IPS-15b (cell line): Measurements from ENCODE around the gene SORT1.
"Not testable (repeated sequence)": the region's sequence is repeated elsewhere in the genome, so short reads cannot be mapped to it uniquely, and the experiment has no call there.

Experiments
- H3K27me3 ChIP-seq: one replicate; pipeline ENCODE4 v1.6.1; 2013; ENCODE audit warnings: low read length; ENCODE audit not compliant: control insufficient read depth, insufficient read depth
- H3K36me3 ChIP-seq: one replicate; pipeline ENCODE4 v1.6.1; 2013; ENCODE audit warnings: low read length; ENCODE audit not compliant: control insufficient read depth, insufficient read depth
- H3K4me1 ChIP-seq: one replicate; pipeline ENCODE4 v1.6.1; 2013; ENCODE audit warnings: mild to moderate bottlenecking, low read length; ENCODE audit not compliant: control insufficient read depth, insufficient read depth
- H3K4me3 ChIP-seq: one replicate; pipeline ENCODE4 v1.5.1; 2013; ENCODE audit warnings: low read depth, low read length
- H3K9ac ChIP-seq: one replicate; pipeline ENCODE4 v1.6.1; 2013; ENCODE audit warnings: low read depth, mild to moderate bottlenecking, low read length
- H3K9me3 ChIP-seq: one replicate; pipeline ENCODE4 v1.6.1; 2013; ENCODE audit warnings: mild to moderate bottlenecking, low read length; ENCODE audit not compliant: control insufficient read depth, insufficient read depth

Gene SORT1

DNA sequence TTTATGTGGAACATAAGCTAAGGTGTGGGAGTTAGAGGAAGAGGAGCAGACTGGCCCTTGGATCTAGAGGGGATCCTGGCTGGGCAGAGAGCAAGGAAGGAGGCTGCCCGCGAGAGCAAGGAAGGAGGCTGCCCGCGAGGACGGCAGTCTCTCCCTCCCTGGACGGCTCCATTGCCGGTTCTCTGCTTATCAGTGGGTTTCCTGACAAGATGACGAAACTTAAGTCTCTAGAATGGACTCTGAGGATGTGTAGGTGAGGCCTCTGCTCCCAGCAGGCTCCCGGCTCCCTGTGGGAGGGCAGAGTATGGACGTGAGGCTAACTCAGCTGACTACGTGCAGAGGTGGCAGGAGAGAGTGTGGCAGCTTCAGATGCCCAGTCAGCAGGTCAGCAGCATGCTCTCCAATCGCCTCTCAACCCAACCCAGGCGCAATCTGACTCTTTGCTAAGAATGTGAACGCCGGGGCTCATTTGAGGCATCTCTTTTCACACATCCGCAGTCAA is 97.0 kb downstream of the SORT1 start:
- no peak overlapping the region for H3K9ac ChIP-seq
- no peaks in the 10 kb centered on the region for H3K4me1 ChIP-seq
- no peaks in the 10 kb centered on the region for H3K9me3 ChIP-seq
- H3K36me3 ChIP-seq: no peaks in the 10 kb centered on the region
- no peaks in the 10 kb centered on the region for H3K27me3 ChIP-seq
- no peak overlapping the region for H3K4me3 ChIP-seq

DNA sequence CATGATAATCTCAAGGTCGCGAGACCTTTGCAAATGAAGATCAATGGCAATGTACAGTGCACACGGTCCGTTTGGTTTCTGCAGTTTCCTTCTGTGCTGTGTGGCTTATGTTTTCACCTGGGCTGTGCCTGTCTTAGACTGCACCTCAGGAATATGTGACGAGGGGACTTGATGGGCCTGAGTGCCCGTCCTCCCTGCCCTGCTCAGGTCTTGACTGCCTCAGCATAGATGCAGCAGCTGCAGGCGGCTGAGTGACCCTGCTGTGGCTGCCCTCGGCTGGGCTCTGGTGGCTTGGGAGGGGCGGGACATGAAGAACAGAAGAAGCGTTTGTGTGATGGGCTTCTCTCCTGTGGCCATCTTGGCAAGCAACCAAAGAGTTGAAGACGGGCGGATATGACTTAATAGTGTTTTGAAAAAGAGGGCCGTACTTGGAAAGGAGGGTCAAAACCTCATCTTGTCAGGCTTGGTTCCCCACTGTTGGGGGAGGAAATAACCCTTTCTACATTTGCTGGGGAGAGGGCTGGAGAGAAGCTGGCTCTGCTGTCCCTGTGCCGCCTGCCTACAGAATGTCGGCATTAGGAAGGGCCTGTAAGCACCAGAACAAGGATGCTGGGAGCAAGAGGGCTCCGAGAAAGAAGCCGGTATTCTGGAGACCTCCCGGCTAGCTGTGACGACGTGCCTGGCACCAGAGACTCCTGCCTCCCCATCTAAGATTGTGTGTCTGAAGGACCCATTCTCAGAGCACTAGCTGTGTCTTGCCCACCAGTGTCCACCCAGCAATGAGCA is 98.0 kb downstream of the SORT1 start:
- Histone ChIP-seq H3K4me3 (no peak overlapping the region), H3K9ac (no peak overlapping the region), H3K36me3 (no peaks in the 10 kb centered on the region), H3K27me3 (no peaks in the 10 kb centered on the region), H3K4me1 (no peaks in the 10 kb centered on the region), H3K9me3 (no peaks in the 10 kb centered on the region)

DNA sequence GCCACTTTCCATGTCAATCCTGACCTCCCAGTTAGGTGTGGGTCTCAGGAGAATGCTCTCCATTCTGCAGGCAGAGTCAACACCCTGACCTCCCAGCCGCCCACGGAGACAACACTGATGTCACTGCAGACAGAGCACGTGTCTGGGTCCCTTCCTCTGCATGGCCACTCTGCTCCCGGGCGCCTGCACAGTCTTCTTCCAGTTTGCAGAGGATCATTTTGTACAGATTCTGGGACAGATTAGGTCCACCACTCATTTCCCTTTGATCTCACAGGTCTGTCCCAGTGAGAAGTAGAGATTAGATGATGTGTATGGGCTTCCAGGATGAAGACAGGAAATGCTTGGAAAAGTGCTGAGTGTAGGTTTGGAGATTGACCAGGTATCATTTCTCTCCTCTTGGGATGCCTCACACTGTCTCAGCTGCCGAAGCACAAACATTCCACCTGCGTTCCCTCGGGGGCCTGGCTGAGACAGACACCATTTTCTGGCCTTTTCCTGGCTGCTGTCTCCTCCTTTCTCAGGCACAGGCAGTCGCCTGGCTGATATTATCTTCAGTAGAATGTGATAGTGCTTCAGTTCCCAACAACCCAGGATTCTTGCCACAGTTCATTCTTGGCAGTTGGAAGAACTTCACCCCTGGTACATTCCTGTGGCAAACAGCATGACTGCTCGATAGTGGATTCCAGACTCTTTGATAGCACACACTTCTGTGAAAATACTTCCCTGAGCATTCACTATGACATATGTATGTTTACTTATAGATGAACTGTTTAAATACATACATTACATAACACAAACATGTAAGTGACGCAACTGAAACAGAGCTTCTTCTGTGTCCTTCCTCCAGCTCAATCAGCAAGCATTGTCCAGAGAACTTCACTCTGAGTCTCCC is 98.8 kb downstream of the SORT1 start:
- Histone ChIP-seq H3K4me3 (no peak overlapping the region), H3K9ac (no peak overlapping the region), H3K27me3 (no peaks in the 10 kb centered on the region), H3K4me1 (no peaks in the 10 kb centered on the region), H3K9me3 (no peaks in the 10 kb centered on the region), H3K36me3 (no peaks in the 10 kb centered on the region)

DNA sequence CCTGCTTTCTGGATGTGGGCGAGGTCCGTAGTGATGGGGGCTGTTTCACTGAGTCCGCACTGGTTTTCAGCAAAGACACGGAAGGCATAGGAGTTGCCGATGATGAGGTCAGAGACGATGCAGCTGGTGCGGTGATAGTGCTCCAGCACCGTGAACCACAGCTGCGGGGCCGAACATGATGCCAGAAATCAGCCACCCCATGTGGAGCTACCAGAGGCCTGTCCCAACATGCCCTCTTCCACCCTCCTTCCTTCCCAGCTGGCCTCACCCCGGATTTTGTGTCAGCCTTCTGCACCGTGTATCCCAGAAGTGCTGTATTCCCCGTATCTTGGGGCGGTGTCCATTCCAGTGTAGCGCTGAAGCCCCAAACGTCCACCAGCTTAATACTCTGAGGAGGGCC is 100.9 kb downstream of the SORT1 start:
- Histone ChIP-seq H3K27me3 (no peaks in the 10 kb centered on the region), H3K9me3 (no peaks in the 10 kb centered on the region), H3K4me1 (no peaks in the 10 kb centered on the region), H3K36me3 (no peaks in the 10 kb centered on the region), H3K9ac (no peak overlapping the region), H3K4me3 (no peak overlapping the region)

DNA sequence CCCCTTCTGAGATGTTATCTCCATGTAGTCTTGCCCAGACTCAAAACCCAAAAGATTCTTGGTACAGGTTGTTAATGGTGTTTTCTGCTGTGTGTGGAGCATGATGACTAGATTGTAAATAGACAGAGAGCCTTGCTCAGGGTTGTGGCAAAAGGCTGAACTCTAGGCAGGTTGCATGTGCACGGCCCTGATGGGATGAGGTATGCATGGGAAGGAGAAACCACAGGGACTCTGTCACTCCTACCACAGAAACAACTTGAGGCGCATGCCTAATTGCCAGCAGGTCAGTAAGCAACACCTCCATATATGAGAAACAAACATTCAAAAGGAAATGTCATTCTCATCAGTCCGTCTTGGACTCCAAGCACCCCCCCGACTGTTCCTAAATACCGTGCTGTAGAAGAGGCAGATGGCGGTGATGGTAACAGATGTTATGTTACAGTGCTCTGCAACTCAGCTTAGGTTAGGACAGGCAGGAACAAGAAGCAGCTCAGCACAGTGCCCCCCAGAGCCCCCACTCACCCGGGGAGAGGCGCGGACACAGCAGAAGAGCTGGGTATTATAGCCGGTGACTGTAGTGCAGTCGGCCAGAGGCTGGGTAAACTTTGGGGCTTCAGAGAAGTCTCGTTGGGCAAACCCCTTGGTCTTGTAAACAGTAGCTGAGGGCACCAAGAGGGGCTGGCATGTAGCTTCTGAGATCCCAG is 101.9 kb downstream of the SORT1 start:
- Histone ChIP-seq H3K36me3 (no peaks in the 10 kb centered on the region), H3K9ac (no peak overlapping the region), H3K4me3 (no peak overlapping the region), H3K9me3 (no peaks in the 10 kb centered on the region), H3K4me1 (no peaks in the 10 kb centered on the region), H3K27me3 (no peaks in the 10 kb centered on the region)

DNA sequence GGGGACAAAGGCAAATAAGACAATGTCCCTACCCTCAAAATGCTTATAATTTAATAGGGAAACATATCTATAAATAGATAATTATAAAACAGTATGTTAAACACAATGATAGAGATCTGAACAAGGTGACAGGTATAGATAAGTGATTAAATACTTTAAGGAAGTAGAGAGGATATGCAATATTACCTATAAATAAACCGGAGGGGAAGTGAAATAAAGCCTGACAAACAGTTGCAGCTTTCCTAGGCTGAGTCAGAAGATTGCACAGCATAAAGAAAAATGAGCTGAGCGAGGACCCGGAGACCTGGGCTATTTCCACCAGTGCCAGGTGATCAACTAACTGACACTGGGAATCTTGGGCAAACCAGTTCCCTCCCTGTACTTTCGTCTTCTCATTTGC is 103.2 kb downstream of the SORT1 start:
- no peaks in the 10 kb centered on the region for H3K9me3 ChIP-seq
- no peaks in the 10 kb centered on the region for H3K27me3 ChIP-seq
- no peaks in the 10 kb centered on the region for H3K4me1 ChIP-seq
- H3K9ac ChIP-seq: no peak overlapping the region
- no peaks in the 10 kb centered on the region for H3K36me3 ChIP-seq
- H3K4me3 ChIP-seq: no peak overlapping the region

DNA sequence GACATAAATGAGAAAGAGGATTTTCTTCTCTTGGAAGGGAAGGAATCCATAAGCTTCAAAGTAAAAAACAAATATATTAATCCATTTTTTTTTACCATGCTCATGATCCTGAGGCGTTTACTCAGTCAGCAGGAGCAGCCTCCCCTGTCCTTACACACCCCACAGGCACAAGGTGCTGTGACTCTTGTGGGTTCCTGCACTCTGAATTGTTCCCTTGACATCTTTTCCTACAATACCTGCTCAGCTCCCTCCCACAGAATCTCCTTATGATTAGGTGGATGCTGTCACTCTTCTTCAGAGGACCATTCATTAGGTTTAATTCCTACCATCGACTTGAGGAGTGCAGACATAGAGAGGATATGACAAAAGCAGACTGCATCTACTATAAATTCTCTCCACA is 104.7 kb downstream of the SORT1 start:
- no peaks in the 10 kb centered on the region for H3K9me3 ChIP-seq
- no peaks in the 10 kb centered on the region for H3K4me1 ChIP-seq
- H3K9ac ChIP-seq: no peak overlapping the region
- no peaks in the 10 kb centered on the region for H3K36me3 ChIP-seq
- no peak overlapping the region for H3K4me3 ChIP-seq
- no peaks in the 10 kb centered on the region for H3K27me3 ChIP-seq

DNA sequence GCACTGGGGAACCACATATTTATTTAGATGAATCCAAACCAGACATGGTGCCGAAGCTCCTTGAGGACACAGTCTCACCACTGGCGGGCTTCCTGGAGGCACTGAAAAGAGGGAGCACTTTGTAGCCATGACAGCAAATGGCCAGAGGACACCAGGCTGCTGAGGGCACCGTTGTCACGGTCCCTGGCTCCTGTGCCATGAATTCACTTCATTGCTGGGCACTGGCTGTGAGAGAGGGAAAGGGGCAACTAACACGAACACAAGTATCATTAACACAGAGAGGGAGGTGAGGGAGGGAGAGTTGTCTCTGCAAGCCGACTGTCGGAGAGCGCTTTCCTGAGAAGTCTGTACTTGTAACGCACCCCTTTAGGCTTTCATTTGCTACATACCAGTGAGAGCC is 105.4 kb downstream of the SORT1 start:
- Histone ChIP-seq H3K9me3 (no peaks in the 10 kb centered on the region), H3K36me3 (no peaks in the 10 kb centered on the region), H3K4me1 (no peaks in the 10 kb centered on the region), H3K9ac (no peak overlapping the region), H3K4me3 (no peak overlapping the region), H3K27me3 (no peaks in the 10 kb centered on the region)

DNA sequence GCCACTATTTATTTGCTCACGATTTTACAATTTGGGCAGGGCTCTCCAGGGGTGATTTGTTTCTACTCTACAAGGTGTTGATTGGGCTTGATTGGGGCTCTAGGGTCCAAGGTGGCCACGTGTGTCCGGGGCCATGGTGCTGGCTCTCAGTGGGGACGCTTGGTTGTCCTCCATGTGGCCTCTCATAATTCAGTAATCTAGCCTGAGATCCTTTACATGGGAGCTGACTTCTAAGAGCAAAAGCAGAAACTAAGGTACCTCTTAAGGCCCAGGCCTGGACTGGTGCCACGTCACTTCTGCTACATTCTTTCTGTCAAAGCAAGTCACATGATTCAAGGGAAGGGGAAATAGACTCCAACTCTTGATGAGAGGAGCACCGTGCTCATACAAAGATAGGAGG is 106.7 kb downstream of the SORT1 start:
- Histone ChIP-seq H3K4me1 (no peaks in the 10 kb centered on the region), H3K4me3 (no peak overlapping the region), H3K9me3 (no peaks in the 10 kb centered on the region), H3K36me3 (no peaks in the 10 kb centered on the region), H3K27me3 (no peaks in the 10 kb centered on the region), H3K9ac (no peak overlapping the region)

DNA sequence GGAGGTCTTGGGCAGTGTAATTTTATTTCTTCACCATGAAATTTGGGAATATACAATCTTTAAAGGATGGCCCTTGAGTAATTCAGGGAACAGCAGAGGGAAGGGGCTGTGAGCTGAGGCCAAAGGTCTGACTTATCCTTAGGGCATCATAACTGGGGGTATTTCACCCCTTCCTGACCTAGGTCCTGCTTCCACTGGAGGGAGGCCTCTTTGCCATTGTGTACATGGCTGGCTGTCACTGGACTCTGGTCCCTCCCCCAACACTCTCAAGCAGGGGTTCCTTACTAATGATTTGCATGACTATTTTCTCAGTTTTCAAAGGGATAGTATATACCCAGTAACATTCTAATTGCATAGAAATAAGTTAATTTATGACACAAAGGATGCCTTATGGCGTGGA is 107.6 kb downstream of the SORT1 start:
- Histone ChIP-seq H3K4me1 (peaks cover 5% of the 10 kb centered on the region), H3K4me3 (no peak overlapping the region), H3K9me3 (no peaks in the 10 kb centered on the region), H3K36me3 (no peaks in the 10 kb centered on the region), H3K27me3 (no peaks in the 10 kb centered on the region), H3K9ac (no peak overlapping the region)

DNA sequence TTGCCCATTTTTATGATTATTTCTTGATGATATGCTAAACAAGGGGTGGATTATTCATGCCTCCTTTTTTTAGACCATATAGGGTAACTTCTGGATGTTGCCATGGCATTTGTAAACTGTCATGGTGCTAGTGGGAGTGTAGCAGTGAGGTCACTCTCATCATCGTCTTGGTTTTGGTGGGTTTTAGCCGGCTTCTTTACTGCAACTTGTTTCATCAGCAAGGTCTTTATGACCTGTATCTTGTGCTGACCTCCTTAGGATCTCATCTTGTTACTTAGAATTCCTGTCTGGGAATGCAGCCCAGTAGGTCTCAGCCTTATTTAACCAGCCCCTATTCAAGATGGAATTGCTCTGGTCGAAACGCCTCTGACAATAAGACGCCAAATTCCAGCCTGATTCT is 111.0 kb downstream of the SORT1 start:
- not testable (repeated sequence) for H3K9me3 ChIP-seq, H3K27me3 ChIP-seq, H3K4me3 ChIP-seq, H3K36me3 ChIP-seq, H3K9ac ChIP-seq
- peaks cover 19% of the 10 kb centered on the region for H3K4me1 ChIP-seq
